K562 (cell line): ENCODE measurements around the gene TNIK. TPM values are rescaled to one million over a fixed set of nuclear protein-coding genes. Genes with fewer than 3 reads are reported as not detected.

ENCODE experiments used
- ATAC-seq: fragments of 200-7000 bp; cut with Tn5 transposase; 3 replicates; pipeline ENCODE4 v1.9.1; 2020; ENCODE audit warnings: moderate library complexity
- BruUV-seq: library from RNA; stranded (reverse); fragments of 400-500 nt; replicated peaks from 2 replicates; lab custom pipeline; 2021; lab: Mats Ljungman, UMichigan
- CTCF ChIA-PET: fragments of 300-600 bp; formaldehyde crosslinking; extraction: SDS; loops from one replicate; lab custom pipeline; 2021; ENCODE audit warnings: low intra/inter-chr PET ratio; lab: Yijun Ruan, JAX
- POLR2A ChIA-PET: fragments of 300-600, 350-650 bp; sonication (Branson Sonifier 250); formaldehyde crosslinking; extraction: SDS; loops from one replicate; lab custom pipeline; 2021; ENCODE audit warnings: antibody characterized with exemption, inconsistent platforms; lab: Yijun Ruan, JAX
- DNase-seq, 4 experiments: peaks; one replicate each; pipeline versions ENCODE4 v3.0.0 to v3.0.0-alpha.2; 2011 to 2018; ENCODE audit warnings: low spot score in 3 of 4, mixed read lengths in 3 of 4; ENCODE audit errors: extremely low read depth in 1 of 4
- FAIRE-seq: peaks from 2 replicates; lab custom pipeline; 2011; peaks lifted over from hg19 to GRCh38; lab: Jason Lieb, UNC
- H2AFZ ChIP-seq: 2 replicates; pipeline ENCODE4 v1.6.0; 2011; ENCODE audit warnings: low read depth, low read length, control low read depth, inconsistent platforms
- H3K27ac ChIP-seq: fragments of 200-600 bp; 3 replicates; pipeline ENCODE4 v1.8.0; 2011; ENCODE audit warnings: low read depth, mild to moderate bottlenecking, control low read depth, inconsistent platforms, low read length, moderate library complexity, mixed read lengths; ENCODE audit errors: extremely low read depth
- H3K27me3 ChIP-seq, 2 experiments: fragments of 300-600 bp in 1 of 2; 2 replicates in 1 of 2; 3 replicates in 1 of 2; pipeline versions ENCODE4 v1.6.0 to v1.8.0; 2011; ENCODE audit warnings: inconsistent platforms in 2 of 2, low read length in 2 of 2, mild to moderate bottlenecking in 1 of 2, mixed read lengths in 1 of 2, moderate library complexity in 1 of 2; ENCODE audit not compliant: control insufficient read depth in 2 of 2, insufficient read depth in 2 of 2
- H3K36me3 ChIP-seq: fragments of 300-600 bp; 3 replicates; pipeline ENCODE4 v1.8.0; 2011; ENCODE audit warnings: mild to moderate bottlenecking, low read length, inconsistent platforms; ENCODE audit not compliant: control insufficient read depth, insufficient read depth
- H3K4me1 ChIP-seq, 2 experiments: fragments of 200-600 bp in 1 of 2; replicated peaks in 1 of 2; 2 replicates in 1 of 2; 3 replicates in 1 of 2; pipeline versions ENCODE4 v1.5.1 to v1.8.0; 2011; ENCODE audit warnings: inconsistent platforms in 2 of 2, low read length in 2 of 2, mild to moderate bottlenecking in 1 of 2, mixed read lengths in 1 of 2, moderate library complexity in 1 of 2; ENCODE audit not compliant: control insufficient read depth in 2 of 2, insufficient read depth in 2 of 2
- H3K4me2 ChIP-seq: 2 replicates; pipeline ENCODE4 v1.6.1; 2011; ENCODE audit warnings: low read length, control low read depth, inconsistent platforms, mixed read lengths; ENCODE audit not compliant: insufficient read depth
- H3K4me3 ChIP-seq: fragments of 200-600 bp; sonication (generic), shearing (Covaris generic); 2 replicates; pipeline ENCODE4 v1.5.1; 2016; ENCODE audit warnings: control low read depth, inconsistent platforms
- H3K79me2 ChIP-seq: fragments of 200-600 bp; 3 replicates; pipeline ENCODE4 v1.8.0; 2011; ENCODE audit warnings: low read length, inconsistent platforms; ENCODE audit not compliant: control insufficient read depth, insufficient read depth
- H3K9ac ChIP-seq, 2 experiments: 2 replicates each; pipeline versions ENCODE4 v1.6.0 to v1.6.1; 2011; ENCODE audit warnings: low read depth in 2 of 2, low read length in 2 of 2, control low read depth in 1 of 2, inconsistent platforms in 1 of 2, mild to moderate bottlenecking in 1 of 2, mixed read lengths in 1 of 2; ENCODE audit not compliant: insufficient read depth in 1 of 2
- H3K9me1 ChIP-seq: one replicate; pipeline ENCODE4 v1.6.0; 2011; ENCODE audit warnings: inconsistent platforms, mild to moderate bottlenecking, low read length, moderate library complexity; ENCODE audit not compliant: control insufficient read depth, insufficient read depth
- H3K9me3 ChIP-seq: replicated peaks from 2 replicates; pipeline ENCODE4 v1.5.1; 2011; ENCODE audit warnings: low read depth, low read length, inconsistent platforms; ENCODE audit not compliant: control insufficient read depth, insufficient read depth
- H4K20me1 ChIP-seq: replicated peaks from 2 replicates; pipeline ENCODE4 v1.6.1; 2011; ENCODE audit warnings: low read length, inconsistent platforms, mixed read lengths; ENCODE audit not compliant: control insufficient read depth, insufficient read depth
- BACH1 ChIP-seq: fragments of 200-800 bp; sonication (Bioruptor generic); IDR thresholded peaks from 2 replicates; pipeline ENCODE4 v1.6.1; 2016; ENCODE audit warnings: missing genetic modification characterization, missing compliant biosample characterization
- IRF2 ChIP-seq: sonication (generic); formaldehyde crosslinking; IDR thresholded peaks from 2 replicates; pipeline ENCODE4 v1.8.1; 2022; ENCODE audit warnings: mild to moderate bottlenecking, missing genetic modification reagents
- KLF6 ChIP-seq: fragments of 250-450 bp; sonication (Bioruptor Pico); IDR thresholded peaks from 2 replicates; pipeline ENCODE4 v1.4.0; 2020; ENCODE audit warnings: mild to moderate bottlenecking, moderate library complexity, borderline replicate concordance
- NFIX ChIP-seq: fragments of 250-450 bp; sonication (Bioruptor Pico); IDR thresholded peaks from 2 replicates; pipeline ENCODE4 v1.4.0; 2020; ENCODE audit warnings: low read depth, mild to moderate bottlenecking, moderate library complexity
- POLR2B ChIP-seq: fragments of 450-650 bp; IDR thresholded peaks from 2 replicates; pipeline ENCODE4 v1.6.1; 2018; ENCODE audit warnings: low read depth; ENCODE audit not compliant: partially characterized antibody
- RAD51 ChIP-seq: fragments of 450-650 bp; IDR thresholded peaks from 2 replicates; pipeline ENCODE4 v1.7.1; 2016; ENCODE audit warnings: low read depth, mild to moderate bottlenecking, borderline replicate concordance
- STAG1 ChIP-seq: sonication (generic); formaldehyde crosslinking; IDR thresholded peaks from 2 replicates; pipeline ENCODE4 v1.5.0; 2020; ENCODE audit warnings: missing genetic modification reagents, borderline replicate concordance
- TBL1XR1 ChIP-seq, 2 experiments: IDR thresholded peaks; 2 replicates each; pipeline ENCODE4 v1.6.1; 2012; ENCODE audit warnings: improper control_type of control experiment in 2 of 2, low read length in 2 of 2, mild to moderate bottlenecking in 1 of 2
- TEAD2 ChIP-seq: fragments of 450-650 bp; IDR thresholded peaks from 2 replicates; pipeline ENCODE4 v1.6.1; 2016; ENCODE audit warnings: missing genetic modification characterization, control low read depth, missing compliant biosample characterization
- WGBS: fragments of 100-300 bp; shearing (Covaris generic); methylation state at CpG from one replicate; pipeline ENCODE4 v1.1.6; 2016; ENCODE audit warnings: low coverage, mixed read lengths; ENCODE audit not compliant: insufficient coverage; ENCODE audit errors: missing lambda C conversion rate; 5-methylcytosine and 5-hydroxymethylcytosine counted together
- in situ Hi-C: fragments of 300-500 bp; cut with MboI; formaldehyde crosslinking; loops from 4 replicates; pipeline ENCODE4 v1.15.0; 2018; ENCODE audit warnings: inconsistent platforms, mixed read lengths
- intact Hi-C: fragments of 100-400 bp; cut with micrococcal nuclease; formaldehyde crosslinking; loops from 2 replicates; pipeline ENCODE4 v1.14.2; 2022
- polyA plus RNA-seq, 8 experiments: library from polyadenylated mRNA; depleted of rRNA in 4 of 8; stranded (reverse) in 5 of 8; unstranded in 3 of 8; fragments of >200 nt; fragmentation: Nextera tagmentation in 2 of 8; fragmentation: Illumina TruSeq in 1 of 8; extraction: Ambion mirVana in 2 of 8; extraction: Trizol in 1 of 8; gene quantifications; 2 replicates each; pipeline versions ENCODE4 v1.2.1 to v1.2.3, GENCODE V29; 2011 to 2014; ENCODE audit warnings: inconsistent platforms in 1 of 8, missing spikeins in 1 of 8
- total RNA-seq, 7 experiments: library from RNA; depleted of rRNA in 6 of 7; stranded (reverse); fragments of >200 nt in 6 of 7; fragmentation: Illumina TruSeq in 2 of 7; extraction: Trizol in 2 of 7; gene quantifications; 2 replicates each; pipeline versions ENCODE4 v1.2.1 to v1.2.3, GENCODE V29; 2011 to 2021; ENCODE audit warnings: low replicate concordance in 1 of 7
- TF ChIP-seq, protein P1 (sequence below), 2 experiments: fragments of 450-650 bp in 1 of 2; IDR thresholded peaks; 2 replicates each; pipeline ENCODE4 v1.6.1; 2011 to 2017; ENCODE audit warnings: low read depth in 2 of 2, antibody characterized with exemption in 1 of 2, borderline replicate concordance in 1 of 2, low read length in 1 of 2, mild to moderate bottlenecking in 1 of 2, mixed read lengths in 1 of 2; ENCODE audit not compliant: control insufficient read depth in 1 of 2
- TF ChIP-seq, protein P2 (sequence below), 2 experiments: fragments of 450-650 bp in 1 of 2; sonication (generic) in 1 of 2; formaldehyde crosslinking in 1 of 2; IDR thresholded peaks in 1 of 2; conservative IDR thresholded peaks in 1 of 2; 2 replicates each; pipeline versions ENCODE4 v1.6.1 to v1.8.1; 2016 to 2023; ENCODE audit warnings: mild to moderate bottlenecking in 2 of 2, moderate library complexity in 2 of 2, inconsistent platforms in 1 of 2, missing genetic modification reagents in 1 of 2
- TF ChIP-seq, protein P3 (sequence below): sonication (generic); formaldehyde crosslinking; IDR thresholded peaks from 2 replicates; pipeline ENCODE4 v1.8.1; 2022; ENCODE audit warnings: missing genetic modification reagents
- TF ChIP-seq, protein P4 (sequence below): IDR thresholded peaks from 2 replicates; pipeline ENCODE4 v1.6.1; 2016; ENCODE audit warnings: missing genetic modification characterization, missing compliant biosample characterization

Gene TNIK
- total and polyA plus RNA-seq, 9 of the 15 experiments (the other 6 are each of a cell fraction or from before 2014, with no cell fraction given): 6.6 to 39.0 (median 24.7) TPM

DNA sequence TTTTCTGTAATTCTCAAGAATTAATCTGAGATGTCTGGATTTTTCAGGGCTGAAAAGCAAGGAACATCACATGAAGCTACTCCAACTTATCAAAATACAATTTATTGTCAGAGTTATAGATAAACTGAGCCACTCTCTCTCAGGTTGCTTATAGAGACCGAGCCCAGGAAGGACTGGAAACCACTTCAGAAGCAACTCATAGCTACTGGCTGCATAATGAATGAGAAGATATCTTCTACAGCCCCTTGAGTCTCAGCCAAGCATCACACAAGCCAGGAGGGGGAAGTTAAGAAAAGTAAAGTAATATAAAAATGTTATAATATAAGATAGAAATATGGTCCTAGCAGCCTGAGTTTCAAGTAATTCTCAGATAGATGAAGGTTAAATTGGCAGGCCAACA is 186.0 kb downstream of the TNIK start:
- H3K4me3 ChIP-seq: no peak overlapping the region
- H3K27me3 ChIP-seq: no peaks in the 10 kb centered on the region
- no peak overlapping the region for H2AFZ ChIP-seq
- WGBS: 61% methylated on average over 1 of the region's 1 CpG
- no peak for FAIRE-seq
- peaks cover 0 to 10% of the 10 kb centered on the region in 2 experiments; a peak in 3 of 5 replicates for H3K4me1 ChIP-seq
- H3K9me3 ChIP-seq: no peaks in the 10 kb centered on the region
- in situ Hi-C loops (no loop called here), intact Hi-C loops (no loop called here)
- ChIA-PET POLR2A (interaction anchor here (0.8 to 1.9 kb wide), 2 partner anchors 12 to 169 kb away, joined by 3 to 9 read pairs; no protein-coding TSS in a partner anchor), CTCF (no interaction called here)
- peaks cover 4% of the 10 kb centered on the region; the same call in 1 of the 3 replicates for H3K79me2 ChIP-seq
- no peaks in the 10 kb centered on the region for H3K36me3 ChIP-seq
- H4K20me1 ChIP-seq: no peaks in the 10 kb centered on the region
- ATAC-seq: no peak
- no peak overlapping the region for H3K27ac ChIP-seq
- no TSS peak for BruUV-seq
- H3K9me1 ChIP-seq: no peaks in the 10 kb centered on the region
- DNase-seq: no peak
- H3K9ac ChIP-seq: no peak overlapping the region
- H3K4me2 ChIP-seq: no peak overlapping the region
- TF ChIP-seq, protein P1, sequence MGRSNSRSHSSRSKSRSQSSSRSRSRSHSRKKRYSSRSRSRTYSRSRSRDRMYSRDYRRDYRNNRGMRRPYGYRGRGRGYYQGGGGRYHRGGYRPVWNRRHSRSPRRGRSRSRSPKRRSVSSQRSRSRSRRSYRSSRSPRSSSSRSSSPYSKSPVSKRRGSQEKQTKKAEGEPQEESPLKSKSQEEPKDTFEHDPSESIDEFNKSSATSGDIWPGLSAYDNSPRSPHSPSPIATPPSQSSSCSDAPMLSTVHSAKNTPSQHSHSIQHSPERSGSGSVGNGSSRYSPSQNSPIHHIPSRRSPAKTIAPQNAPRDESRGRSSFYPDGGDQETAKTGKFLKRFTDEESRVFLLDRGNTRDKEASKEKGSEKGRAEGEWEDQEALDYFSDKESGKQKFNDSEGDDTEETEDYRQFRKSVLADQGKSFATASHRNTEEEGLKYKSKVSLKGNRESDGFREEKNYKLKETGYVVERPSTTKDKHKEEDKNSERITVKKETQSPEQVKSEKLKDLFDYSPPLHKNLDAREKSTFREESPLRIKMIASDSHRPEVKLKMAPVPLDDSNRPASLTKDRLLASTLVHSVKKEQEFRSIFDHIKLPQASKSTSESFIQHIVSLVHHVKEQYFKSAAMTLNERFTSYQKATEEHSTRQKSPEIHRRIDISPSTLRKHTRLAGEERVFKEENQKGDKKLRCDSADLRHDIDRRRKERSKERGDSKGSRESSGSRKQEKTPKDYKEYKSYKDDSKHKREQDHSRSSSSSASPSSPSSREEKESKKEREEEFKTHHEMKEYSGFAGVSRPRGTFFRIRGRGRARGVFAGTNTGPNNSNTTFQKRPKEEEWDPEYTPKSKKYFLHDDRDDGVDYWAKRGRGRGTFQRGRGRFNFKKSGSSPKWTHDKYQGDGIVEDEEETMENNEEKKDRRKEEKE (IDR thresholded peaks at IDR 0.05; ENCODE audit: borderline replicate concordance in 1 of 2, control insufficient read depth in 1 of 2, low read depth in 2 of 2, low read length in 1 of 2): no peak
- TF ChIP-seq, protein P2, sequence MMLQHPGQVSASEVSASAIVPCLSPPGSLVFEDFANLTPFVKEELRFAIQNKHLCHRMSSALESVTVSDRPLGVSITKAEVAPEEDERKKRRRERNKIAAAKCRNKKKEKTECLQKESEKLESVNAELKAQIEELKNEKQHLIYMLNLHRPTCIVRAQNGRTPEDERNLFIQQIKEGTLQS (IDR thresholded peaks at IDR 0.05): no peak
- TF ChIP-seq, protein P2 (CRISPR knock-in tag; conservative IDR thresholded peaks at IDR 0.05): no peak
- TF ChIP-seq NFIX: no peak
- TF ChIP-seq RAD51: no peak
- TF ChIP-seq, protein P3, sequence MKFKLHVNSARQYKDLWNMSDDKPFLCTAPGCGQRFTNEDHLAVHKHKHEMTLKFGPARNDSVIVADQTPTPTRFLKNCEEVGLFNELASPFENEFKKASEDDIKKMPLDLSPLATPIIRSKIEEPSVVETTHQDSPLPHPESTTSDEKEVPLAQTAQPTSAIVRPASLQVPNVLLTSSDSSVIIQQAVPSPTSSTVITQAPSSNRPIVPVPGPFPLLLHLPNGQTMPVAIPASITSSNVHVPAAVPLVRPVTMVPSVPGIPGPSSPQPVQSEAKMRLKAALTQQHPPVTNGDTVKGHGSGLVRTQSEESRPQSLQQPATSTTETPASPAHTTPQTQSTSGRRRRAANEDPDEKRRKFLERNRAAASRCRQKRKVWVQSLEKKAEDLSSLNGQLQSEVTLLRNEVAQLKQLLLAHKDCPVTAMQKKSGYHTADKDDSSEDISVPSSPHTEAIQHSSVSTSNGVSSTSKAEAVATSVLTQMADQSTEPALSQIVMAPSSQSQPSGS (CRISPR knock-in tag): no peak
- TF ChIP-seq BACH1 (tag): no peak
- TF ChIP-seq TEAD2 (tag): no peak
- no peak for TF ChIP-seq IRF2 (CRISPR knock-in tag)
- no peak for TF ChIP-seq TBL1XR1 (IDR thresholded peaks at IDR 0.05; ENCODE audit: low read length in 2 of 2)
- TF ChIP-seq, protein P4, sequence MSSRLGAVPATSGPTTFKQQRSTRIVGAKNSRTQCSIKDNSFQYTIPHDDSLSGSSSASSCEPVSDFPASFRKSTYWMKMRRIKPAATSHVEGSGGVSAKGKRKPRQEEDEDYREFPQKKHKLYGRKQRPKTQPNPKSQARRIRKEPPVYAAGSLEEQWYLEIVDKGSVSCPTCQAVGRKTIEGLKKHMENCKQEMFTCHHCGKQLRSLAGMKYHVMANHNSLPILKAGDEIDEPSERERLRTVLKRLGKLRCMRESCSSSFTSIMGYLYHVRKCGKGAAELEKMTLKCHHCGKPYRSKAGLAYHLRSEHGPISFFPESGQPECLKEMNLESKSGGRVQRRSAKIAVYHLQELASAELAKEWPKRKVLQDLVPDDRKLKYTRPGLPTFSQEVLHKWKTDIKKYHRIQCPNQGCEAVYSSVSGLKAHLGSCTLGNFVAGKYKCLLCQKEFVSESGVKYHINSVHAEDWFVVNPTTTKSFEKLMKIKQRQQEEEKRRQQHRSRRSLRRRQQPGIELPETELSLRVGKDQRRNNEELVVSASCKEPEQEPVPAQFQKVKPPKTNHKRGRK (tag): no peak
- no peak for TF ChIP-seq KLF6 (CRISPR knock-in tag)
- TF ChIP-seq STAG1 (CRISPR knock-in tag): no peak
- no peak for TF ChIP-seq POLR2B
